Neural progenitor cell (in vitro differentiated cells): ENCODE results near the gene TBCEL.

Experiments used
- CTCF ChIP-seq: fragments of 200-600 bp; sonication (generic); IDR thresholded peaks from 2 replicates; pipeline ENCODE4 v1.5.1; 2017; ENCODE audit warnings: antibody characterized with exemption, mild to moderate bottlenecking
- EZH2 ChIP-seq: fragments of 200-600 bp; sonication (generic); IDR thresholded peaks from 2 replicates; pipeline ENCODE4 v1.6.1; 2017; ENCODE audit warnings: antibody characterized with exemption, mild to moderate bottlenecking, moderate library complexity
- EZH2phosphoT487 ChIP-seq: fragments of 200-600 bp; sonication (generic); IDR thresholded peaks from 2 replicates; pipeline ENCODE4 v1.6.1; 2017; ENCODE audit warnings: antibody characterized with exemption

- TF ChIP-seq EZH2 = no peak
- no peak for TF ChIP-seq CTCF
- no peak for TF ChIP-seq EZH2phosphoT487
These were observed 44.2 kb downstream of the TBCEL start for GRCh38 chr11:121067962-121068647.
